ENCODE data around the gene CABP5. TPM values are rescaled to one million over a fixed set of nuclear protein-coding genes. Genes with fewer than 3 reads are reported as not detected.
"Not testable (repeated sequence)": the region's sequence is repeated elsewhere in the genome, so short reads cannot be mapped to it uniquely, and the experiment has no call there.

The CABP5 gene
- total RNA-seq = not detected

GRCh38 chr19:48043675-48044258 lies at the start of gene CABP5:
Gene CABP5 (minus strand): TSS chr19:48044079. CDS start chr19:48043922, 157 bp downstream.
- 81 to 82% methylated on average over 10 of the region's 10 CpGs for WGBS, 2 donors
- Histone ChIP-seq H3K4me1 (no peaks in the 10 kb centered on the region), H3K36me3 (peaks cover 0 to 18% (median 0%) of the 10 kb centered on the region in 3 donors), H3K27ac (no peak within 1 kb of the TSS), H3K27me3 (no peaks in the 10 kb centered on the region), H3K9me3 (no peaks in the 10 kb centered on the region), H3K4me3 (no peak within 1 kb of the TSS)
- no peak for TF ChIP-seq EP300 (IDR thresholded peaks at IDR 0.05)
- TF ChIP-seq POLR2A (IDR thresholded peaks at IDR 0.05) = no peak
- TF ChIP-seq CTCF (IDR thresholded peaks at IDR 0.05) = no peak
- DNase-seq (ENCODE audit: low spot score in 2 of 2) = no peak

- H3K4me3 ChIP-seq; DNase-seq (ENCODE audit: low spot score in 2 of 2); H3K27ac ChIP-seq; H3K4me1 ChIP-seq; H3K27me3 ChIP-seq: not testable (repeated sequence)
- Histone ChIP-seq H3K36me3 (peaks cover 0 to 67% (median 0%) of the 10 kb centered on the region in 3 donors), H3K9me3 (peaks cover 0 to 25% (median 0%) of the 10 kb centered on the region in 4 donors)
- 60 to 61% methylated on average over 13 of the region's 13 CpGs for WGBS, 2 donors
Observed at GRCh38 chr19:48091111-48091718, 47.3 kb upstream of the CABP5 start.

- no peak overlapping the region for H3K4me3 ChIP-seq
- H3K27ac ChIP-seq = no peak overlapping the region
- H3K4me1 ChIP-seq = no peaks in the 10 kb centered on the region
- peaks cover 0 to 67% (median 0%) of the 10 kb centered on the region in 3 donors for H3K36me3 ChIP-seq
- H3K27me3 ChIP-seq = no peaks in the 10 kb centered on the region
- TF ChIP-seq EP300 (IDR thresholded peaks at IDR 0.05) (no peak), CTCF (IDR thresholded peaks at IDR 0.05) (no peak), POLR2A (IDR thresholded peaks at IDR 0.05) (no peak)
- 54 to 70% methylated on average over 5 of the region's 5 CpGs for WGBS, 2 donors
- no peak for DNase-seq (ENCODE audit: low spot score in 2 of 2)
- peaks cover 0 to 28% (median 0%) of the 10 kb centered on the region in 4 donors for H3K9me3 ChIP-seq
Observed at GRCh38 chr19:48090281-48090802, 46.5 kb upstream of the CABP5 start.

- not testable (repeated sequence) for H3K4me1 ChIP-seq; H3K27ac ChIP-seq; H3K27me3 ChIP-seq; DNase-seq (ENCODE audit: low spot score in 2 of 2); H3K4me3 ChIP-seq
- Histone ChIP-seq H3K9me3 (peaks cover 0 to 20% (median 0%) of the 10 kb centered on the region in 4 donors), H3K36me3 (peaks cover 0 to 61% (median 0%) of the 10 kb centered on the region in 3 donors)
- 90 to 93% methylated on average over 6 of the region's 6 CpGs for WGBS, 2 donors
Observed at GRCh38 chr19:48088991-48089390, 45.1 kb upstream of the CABP5 start.

- H3K27ac ChIP-seq = no peak overlapping the region
- peaks cover 0 to 40% (median 0%) of the 10 kb centered on the region in 3 donors for H3K36me3 ChIP-seq
- no peaks in the 10 kb centered on the region for H3K4me1 ChIP-seq
- TF ChIP-seq CTCF (IDR thresholded peaks at IDR 0.05) (no peak), POLR2A (IDR thresholded peaks at IDR 0.05) (no peak), EP300 (IDR thresholded peaks at IDR 0.05) (no peak)
- no peaks in the 10 kb centered on the region for H3K27me3 ChIP-seq
- no peak overlapping the region for H3K4me3 ChIP-seq
- DNase-seq (ENCODE audit: low spot score in 2 of 2) = no peak
- H3K9me3 ChIP-seq = peaks cover 0 to 13% (median 0%) of the 10 kb centered on the region in 4 donors
- WGBS, 2 donors = 85 to 92% methylated on average over 6 to 7 of the region's 7 CpGs
Observed at GRCh38 chr19:48085904-48086864, 42.3 kb upstream of the CABP5 start.

All from tibial nerve (tissue), 4 donors.